Osteocyte (in vitro differentiated cells): ENCODE results near the gene CCDC124. TPM values are rescaled to one million over a fixed set of nuclear protein-coding genes. Genes with fewer than 3 reads are reported as not detected.

Source experiments
- DNase-seq: peaks from one replicate; pipeline ENCODE4 v3.0.0; 2021; ENCODE audit warnings: mixed read lengths; ENCODE audit not compliant: unreplicated experiment; ENCODE audit errors: extremely low spot score
- H3K27ac Mint-ChIP-seq: one replicate; pipeline ENCODE4 v1.8.0; 2021; ENCODE audit warnings: mild to moderate bottlenecking, mixed read lengths; ENCODE audit not compliant: unreplicated experiment
- H3K27me3 Mint-ChIP-seq: one replicate; pipeline ENCODE4 v1.8.0; 2021; ENCODE audit warnings: mixed read lengths; ENCODE audit not compliant: unreplicated experiment
- H3K36me3 Mint-ChIP-seq: one replicate; pipeline ENCODE4 v1.8.0; 2021; ENCODE audit warnings: mixed read lengths; ENCODE audit not compliant: unreplicated experiment
- H3K4me1 Mint-ChIP-seq: one replicate; pipeline ENCODE4 v1.8.0; 2021; ENCODE audit warnings: mixed read lengths; ENCODE audit not compliant: unreplicated experiment
- H3K4me3 Mint-ChIP-seq: one replicate; pipeline ENCODE4 v1.8.0; 2021; ENCODE audit warnings: mild to moderate bottlenecking, moderate library complexity, mixed read lengths; ENCODE audit not compliant: unreplicated experiment
- H3K9me3 Mint-ChIP-seq: one replicate; pipeline ENCODE4 v1.8.0; 2021; ENCODE audit warnings: mixed read lengths; ENCODE audit not compliant: unreplicated experiment
- CTCF ChIP-seq: fragments of 200-600 bp; sonication (generic); IDR thresholded peaks from 2 replicates; pipeline ENCODE4 v1.5.0; 2021; ENCODE audit warnings: antibody characterized with exemption, mild to moderate bottlenecking, moderate library complexity
- total RNA-seq: library from RNA; stranded (reverse); gene quantifications from 2 replicates; pipeline ENCODE4 v1.2.1, GENCODE V29; 2021

The CCDC124 gene
- total RNA-seq, 1 donor from 2014 or later = 81.9 TPM

GRCh38 chr19:17968362-17968761 lies 35.5 kb downstream of the CCDC124 start:
- DNase-seq = no peak
- Mint-ChIP-seq H3K27ac (no peak overlapping the region), H3K4me3 (no peak overlapping the region), H3K36me3 (no peaks in the 10 kb centered on the region), H3K27me3 (peaks cover 50% of the 10 kb centered on the region), H3K4me1 (peaks cover 7% of the 10 kb centered on the region), H3K9me3 (no peaks in the 10 kb centered on the region)
- no peak for TF ChIP-seq CTCF

DNA sequence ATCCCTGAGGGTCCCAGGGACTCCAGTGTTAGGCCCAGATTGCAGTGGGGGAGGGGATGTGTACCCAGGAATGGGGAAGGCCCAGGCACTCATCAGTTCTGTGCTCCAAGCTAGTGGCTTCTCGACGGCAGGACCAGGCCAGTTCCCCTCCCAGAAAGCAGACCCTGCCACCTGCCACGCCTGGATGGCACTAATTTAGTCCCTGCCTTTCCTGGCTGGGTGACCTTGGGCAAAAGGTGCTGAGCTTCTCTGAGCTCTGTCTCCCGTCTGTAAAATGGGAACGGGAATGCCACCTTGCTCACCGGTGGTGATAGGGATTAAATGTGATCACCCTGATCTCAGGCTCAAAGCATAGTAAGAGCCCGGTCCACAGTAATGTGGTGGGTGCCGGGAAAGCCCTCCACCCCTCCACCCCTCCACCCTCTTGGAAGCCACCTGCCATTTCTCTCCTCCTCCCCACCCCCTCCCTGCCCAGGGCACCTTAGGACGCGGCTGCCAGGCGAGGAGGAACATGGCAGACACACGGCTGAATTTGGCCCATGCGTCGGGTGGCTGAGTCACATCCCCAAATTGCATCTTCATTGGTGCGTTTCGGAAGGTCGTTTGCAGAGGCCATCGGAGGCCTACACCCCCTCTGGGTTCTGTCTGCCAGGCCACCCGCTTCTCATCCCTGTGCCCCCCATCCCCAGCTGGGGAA lies 36.4 kb downstream of the CCDC124 start:
- no peak overlapping the region for H3K4me3 Mint-ChIP-seq
- no peak for DNase-seq
- H3K4me1 Mint-ChIP-seq = peaks cover 7% of the 10 kb centered on the region
- no peak overlapping the region for H3K27ac Mint-ChIP-seq
- peaks cover 42% of the 10 kb centered on the region for H3K27me3 Mint-ChIP-seq
- TF ChIP-seq CTCF = no peak
- H3K9me3 Mint-ChIP-seq = no peaks in the 10 kb centered on the region
- no peaks in the 10 kb centered on the region for H3K36me3 Mint-ChIP-seq

DNA sequence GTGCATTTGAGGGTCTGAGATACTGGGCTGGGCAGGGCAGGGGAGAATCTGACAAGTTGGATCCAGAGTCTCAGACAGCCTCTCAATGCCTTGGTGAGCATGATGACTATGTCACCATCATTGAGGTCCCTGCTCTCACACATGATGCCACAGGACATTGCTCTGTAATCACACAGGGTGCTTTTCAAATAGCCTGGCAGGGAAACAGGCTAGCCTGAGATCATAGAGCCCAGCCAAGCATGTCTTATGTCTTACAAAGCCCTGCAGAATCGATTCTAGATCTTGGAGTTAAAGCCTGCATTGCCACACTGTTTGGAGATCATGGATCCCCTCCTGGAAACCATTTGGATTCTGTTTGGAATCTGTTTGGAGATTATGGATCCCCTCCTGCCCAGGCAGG lies 39.4 kb downstream of the CCDC124 start:
- no peaks in the 10 kb centered on the region for H3K36me3 Mint-ChIP-seq
- H3K9me3 Mint-ChIP-seq = no peaks in the 10 kb centered on the region
- peaks cover 2% of the 10 kb centered on the region for H3K4me1 Mint-ChIP-seq
- H3K27me3 Mint-ChIP-seq = peaks cover 24% of the 10 kb centered on the region
- no peak for DNase-seq
- no peak for TF ChIP-seq CTCF
- H3K4me3 Mint-ChIP-seq = no peak overlapping the region
- H3K27ac Mint-ChIP-seq = no peak overlapping the region

GRCh38 chr19:17973759-17974158 lies 40.9 kb downstream of the CCDC124 start:
- Mint-ChIP-seq H3K4me3 (no peak overlapping the region), H3K9me3 (no peaks in the 10 kb centered on the region), H3K36me3 (no peaks in the 10 kb centered on the region), H3K27ac (no peak overlapping the region), H3K27me3 (peaks cover 18% of the 10 kb centered on the region), H3K4me1 (no peaks in the 10 kb centered on the region)
- TF ChIP-seq CTCF = no peak
- no peak for DNase-seq

DNA sequence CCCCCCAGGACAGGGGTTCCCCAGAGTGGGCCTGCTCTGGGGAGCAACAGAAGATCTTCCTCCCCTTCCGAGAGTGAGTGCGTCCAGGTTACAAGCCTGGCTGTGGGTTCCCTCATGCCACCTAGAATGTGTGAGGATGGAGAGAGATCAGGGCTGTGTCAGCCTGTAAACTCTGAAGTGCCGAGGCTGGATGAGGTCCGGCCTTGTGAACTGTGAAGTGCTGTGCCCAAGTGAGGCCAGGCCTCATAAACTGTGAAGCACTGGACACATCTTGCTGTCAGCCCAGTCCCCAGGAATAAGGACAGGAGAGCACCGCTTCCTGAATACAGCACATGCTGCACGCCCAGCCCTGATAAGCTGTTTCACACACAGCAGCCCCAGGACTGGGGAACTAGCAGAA lies 41.7 kb downstream of the CCDC124 start:
- Mint-ChIP-seq H3K9me3 (no peaks in the 10 kb centered on the region), H3K27me3 (peaks cover 18% of the 10 kb centered on the region), H3K4me1 (no peaks in the 10 kb centered on the region), H3K36me3 (no peaks in the 10 kb centered on the region), H3K4me3 (no peak overlapping the region), H3K27ac (no peak overlapping the region)
- no peak for DNase-seq
- no peak for TF ChIP-seq CTCF
